22Rv1 (cell line): ENCODE data around the gene NAA38.
A peak's percentile ranks its signal among the peaks of the same experiment; 100 is the strongest.

Source experiments
- H3K27ac ChIP-seq: fragments of 450-650 bp; 2 replicates; pipeline ENCODE4 v1.5.1; 2017
- CTCF ChIP-seq: fragments of 450-650 bp; IDR thresholded peaks from 2 replicates; pipeline ENCODE4 v1.5.1; 2017; ENCODE audit warnings: mild to moderate bottlenecking
- ZFX ChIP-seq: fragments of 450-650 bp; IDR thresholded peaks from 2 replicates; pipeline ENCODE4 v1.6.1; 2017; ENCODE audit warnings: antibody characterized with exemption, borderline replicate concordance

Gene NAA38

GRCh38 chr17:7862692-7863437, 5.5 kb upstream of the NAA38 start:
- peak overlapping the region; percentile 98 for H3K27ac ChIP-seq
- no peak for TF ChIP-seq ZFX
- peak; percentile 90 for TF ChIP-seq CTCF

DNA sequence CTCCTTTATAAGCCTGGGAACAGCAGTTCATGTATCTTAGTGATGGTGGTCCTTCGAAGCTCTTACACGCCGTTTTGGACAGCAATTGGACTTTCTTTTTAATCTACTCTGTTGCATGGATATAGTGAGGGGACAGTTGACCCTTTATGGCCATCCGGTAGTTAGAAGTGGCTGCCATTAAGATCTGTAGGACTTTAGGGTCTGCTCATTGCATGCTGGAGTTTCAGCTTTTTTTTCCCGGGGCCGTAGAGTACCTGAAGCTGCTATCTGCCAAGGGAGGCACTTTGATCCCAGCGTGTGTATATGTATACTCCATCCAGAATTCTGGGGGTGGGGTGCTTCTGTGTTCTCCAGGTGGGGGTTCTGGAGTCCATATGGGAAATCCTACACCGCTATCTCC, 1.7 kb upstream of the NAA38 start:
- TF ChIP-seq CTCF (no peak), ZFX (no peak)
- peak overlapping the region; percentile 98 for H3K27ac ChIP-seq

GRCh38 chr17:7858522-7858810, 1.1 kb upstream of the NAA38 start:
- no peak; the same call in none of the 2 replicates for TF ChIP-seq CTCF
- no peak for TF ChIP-seq ZFX
- H3K27ac ChIP-seq: peak overlapping the region; percentile 98

GRCh38 chr17:7857713-7858521, 558 bp upstream of the NAA38 start, which contains the start of gene CYB5D1:
TSS of gene CYB5D1 (plus strand) at chr17:7858003. CDS start at chr17:7858135, 132 bp downstream.
- TF ChIP-seq ZFX: no peak
- TF ChIP-seq CTCF: no peak; the same call in 1 of the 2 replicates

GRCh38 chr17:7856011-7856810, 1.1 kb downstream of the NAA38 start:
- H3K27ac ChIP-seq: peak overlapping the region; percentile 98
- TF ChIP-seq CTCF: no peak

More at GRCh38 chr17:7857713-7858521, 558 bp upstream of the NAA38 start, which contains the start of gene CYB5D1:
- peak within 1 kb of the TSS; percentile 98 for H3K27ac ChIP-seq

DNA sequence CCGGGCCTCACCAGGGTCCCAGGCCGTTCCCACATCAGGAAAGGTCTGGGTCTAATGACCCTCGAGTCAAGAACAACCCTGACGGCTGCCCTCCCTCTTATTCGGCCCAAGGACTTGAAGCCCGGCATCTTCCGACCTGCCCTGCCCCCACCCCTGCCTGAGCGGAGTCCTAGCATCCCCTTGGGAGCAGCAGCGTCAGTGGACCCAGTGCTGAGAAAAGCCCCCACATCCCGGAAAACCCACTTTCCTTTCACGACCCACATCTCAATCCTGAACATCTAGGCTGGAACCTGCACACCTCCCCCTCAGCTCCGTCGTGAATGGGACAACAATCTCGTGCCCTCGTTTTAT, 1.7 kb downstream of the NAA38 start:
- H3K27ac ChIP-seq: peak overlapping the region; percentile 98
- TF ChIP-seq CTCF (no peak), ZFX (no peak)
